Measurements from ENCODE around the gene PMPCA.

PMPCA gene

DNA sequence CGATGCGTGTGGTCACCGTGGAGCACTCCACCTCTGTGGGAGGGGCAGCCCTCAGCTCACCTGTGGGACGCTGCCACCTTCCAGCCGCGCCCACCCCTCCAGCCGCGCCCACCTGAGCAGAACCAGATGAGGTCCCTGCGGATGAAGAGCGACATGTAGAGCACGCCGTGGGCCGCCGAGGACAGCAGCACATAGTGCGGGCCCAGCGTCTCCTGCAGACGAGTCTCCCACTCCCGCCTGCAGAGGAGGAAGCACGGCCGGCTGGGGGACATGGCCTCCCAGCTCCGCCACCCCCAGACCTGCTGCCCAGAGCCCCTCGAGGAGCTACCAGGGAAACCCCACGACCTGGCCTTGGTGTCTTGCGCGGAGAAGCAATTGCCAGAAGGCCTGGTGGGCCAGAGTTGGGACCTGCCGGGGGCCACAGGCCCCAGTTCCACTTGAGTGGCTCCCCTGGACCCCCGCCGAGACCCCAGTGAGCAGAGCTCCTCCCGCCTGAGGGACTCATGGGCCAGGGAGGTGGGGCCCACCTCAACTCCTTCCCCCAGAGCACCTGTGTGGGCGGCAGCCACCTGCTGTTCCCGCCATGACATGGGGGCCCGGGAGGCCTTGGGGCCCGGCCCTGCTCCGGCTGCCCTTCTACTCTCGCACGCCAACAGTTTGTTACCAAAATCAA, 22.7 kb downstream of the PMPCA start:
- no peak overlapping the region for H3K4me2 ChIP-seq (ENCODE audit: low read length)
- no peaks in the 10 kb centered on the region for H3K27me3 ChIP-seq (ENCODE audit: low read depth, low read length)
- no peak overlapping the region for H3K9ac ChIP-seq (ENCODE audit: low read length)
- peaks cover 7% of the 10 kb centered on the region for H3K4me1 ChIP-seq (ENCODE audit: low read length)
- no peak overlapping the region for H3K4me3 ChIP-seq (ENCODE audit: low read length)
- H3K79me2 ChIP-seq (ENCODE audit: low read length) = peaks cover 33% of the 10 kb centered on the region
- peaks cover 5% of the 10 kb centered on the region for H3K36me3 ChIP-seq (replicated peaks; ENCODE audit: low read depth, low read length)
- H2AFZ ChIP-seq (ENCODE audit: low read depth, low read length) = no peak overlapping the region
- no peak overlapping the region for H3K27ac ChIP-seq (ENCODE audit: low read length)
- no peaks in the 10 kb centered on the region for H3K9me3 ChIP-seq (ENCODE audit: insufficient read depth, low read length)
- TF ChIP-seq EZH2phosphoT487 (IDR thresholded peaks at IDR 0.05; ENCODE audit: low read depth) = no peak
- TF ChIP-seq, protein P1, sequence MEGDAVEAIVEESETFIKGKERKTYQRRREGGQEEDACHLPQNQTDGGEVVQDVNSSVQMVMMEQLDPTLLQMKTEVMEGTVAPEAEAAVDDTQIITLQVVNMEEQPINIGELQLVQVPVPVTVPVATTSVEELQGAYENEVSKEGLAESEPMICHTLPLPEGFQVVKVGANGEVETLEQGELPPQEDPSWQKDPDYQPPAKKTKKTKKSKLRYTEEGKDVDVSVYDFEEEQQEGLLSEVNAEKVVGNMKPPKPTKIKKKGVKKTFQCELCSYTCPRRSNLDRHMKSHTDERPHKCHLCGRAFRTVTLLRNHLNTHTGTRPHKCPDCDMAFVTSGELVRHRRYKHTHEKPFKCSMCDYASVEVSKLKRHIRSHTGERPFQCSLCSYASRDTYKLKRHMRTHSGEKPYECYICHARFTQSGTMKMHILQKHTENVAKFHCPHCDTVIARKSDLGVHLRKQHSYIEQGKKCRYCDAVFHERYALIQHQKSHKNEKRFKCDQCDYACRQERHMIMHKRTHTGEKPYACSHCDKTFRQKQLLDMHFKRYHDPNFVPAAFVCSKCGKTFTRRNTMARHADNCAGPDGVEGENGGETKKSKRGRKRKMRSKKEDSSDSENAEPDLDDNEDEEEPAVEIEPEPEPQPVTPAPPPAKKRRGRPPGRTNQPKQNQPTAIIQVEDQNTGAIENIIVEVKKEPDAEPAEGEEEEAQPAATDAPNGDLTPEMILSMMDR (IDR thresholded peaks at IDR 0.05; ENCODE audit: low read depth, low read length) = no peak
- peaks cover 22% of the 10 kb centered on the region for H4K20me1 ChIP-seq (ENCODE audit: insufficient read depth, low read length)

DNA sequence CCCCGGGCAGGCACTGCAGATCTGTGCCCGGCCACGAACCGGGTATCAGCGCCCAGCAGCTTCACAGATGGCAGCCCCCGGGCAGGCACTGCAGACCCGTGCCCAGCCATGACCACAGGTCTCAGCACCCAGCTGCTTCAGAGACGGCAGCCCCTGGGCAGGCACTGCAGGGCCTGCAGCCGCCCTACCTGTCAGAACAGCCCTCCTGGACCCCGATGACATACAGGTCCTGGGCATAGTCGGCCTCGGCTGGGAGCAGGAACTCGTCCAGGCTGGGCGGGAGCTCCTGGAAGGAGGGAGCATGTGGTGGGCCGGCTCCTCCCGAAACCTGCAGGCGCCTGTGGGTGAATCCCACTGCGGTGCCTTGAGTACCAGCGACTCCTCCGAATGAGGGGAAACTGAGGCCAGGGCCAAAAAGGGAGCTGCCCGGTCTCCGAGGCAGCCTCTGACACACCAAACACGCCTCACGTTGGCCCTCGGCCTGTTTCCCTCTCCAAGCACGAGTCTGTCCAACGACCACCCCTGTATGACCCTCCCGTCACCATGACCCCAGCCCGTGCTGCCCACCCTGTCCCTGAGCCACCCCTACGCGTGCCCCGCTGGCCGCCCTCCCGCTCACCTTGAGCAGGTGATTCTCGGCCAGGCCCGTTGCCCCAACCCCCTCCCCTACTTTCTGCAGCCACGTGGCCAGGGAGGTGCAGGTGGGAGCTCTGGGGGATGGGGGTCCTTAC, 23.6 kb downstream of the PMPCA start:
- H3K27me3 ChIP-seq (ENCODE audit: low read depth, low read length) = no peaks in the 10 kb centered on the region
- H3K27ac ChIP-seq (ENCODE audit: low read length) = no peak overlapping the region
- H2AFZ ChIP-seq (ENCODE audit: low read depth, low read length) = no peak overlapping the region
- no peak overlapping the region for H3K9ac ChIP-seq (ENCODE audit: low read length)
- H3K79me2 ChIP-seq (ENCODE audit: low read length) = peaks cover 42% of the 10 kb centered on the region
- H4K20me1 ChIP-seq (ENCODE audit: insufficient read depth, low read length) = peaks cover 22% of the 10 kb centered on the region
- H3K4me3 ChIP-seq (ENCODE audit: low read length) = no peak overlapping the region
- TF ChIP-seq, protein P1 (IDR thresholded peaks at IDR 0.05; ENCODE audit: low read depth, low read length) = no peak
- TF ChIP-seq EZH2phosphoT487 (IDR thresholded peaks at IDR 0.05; ENCODE audit: low read depth) = no peak
- no peaks in the 10 kb centered on the region for H3K9me3 ChIP-seq (ENCODE audit: insufficient read depth, low read length)
- H3K4me2 ChIP-seq (ENCODE audit: low read length) = no peak overlapping the region
- peaks cover 2% of the 10 kb centered on the region for H3K36me3 ChIP-seq (replicated peaks; ENCODE audit: low read depth, low read length)
- H3K4me1 ChIP-seq (ENCODE audit: low read length) = peaks cover 10% of the 10 kb centered on the region

DNA sequence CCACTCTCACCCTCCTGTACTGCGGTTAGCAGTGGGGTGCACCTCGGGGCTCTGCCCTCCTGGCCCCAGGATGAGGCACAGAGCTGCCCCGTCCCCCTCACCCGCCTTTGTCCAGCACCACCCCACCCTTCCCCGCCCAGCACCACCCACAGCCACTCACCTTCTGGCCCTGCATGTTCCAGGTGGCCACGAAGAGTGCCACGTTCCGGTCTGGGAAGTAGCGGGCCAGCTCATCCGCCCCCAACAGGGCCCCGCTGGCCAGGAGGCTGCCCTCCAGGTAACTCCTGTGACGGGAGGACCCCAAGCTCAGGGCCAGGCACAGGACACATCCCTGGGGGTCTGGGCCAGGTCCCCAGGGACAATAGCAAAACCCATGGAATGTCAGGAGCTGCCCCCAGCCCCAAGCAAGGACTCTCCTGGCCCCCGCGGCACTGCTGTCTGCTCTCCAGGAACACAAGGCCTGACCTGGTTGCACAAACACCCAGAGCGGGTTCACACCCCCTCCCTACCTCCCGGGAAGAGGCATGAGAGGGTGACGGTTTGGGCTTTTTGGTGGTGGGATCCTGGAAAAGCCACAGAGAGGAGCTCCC, 24.2 kb downstream of the PMPCA start:
- no peak overlapping the region for H3K9ac ChIP-seq (ENCODE audit: low read length)
- peaks cover 10% of the 10 kb centered on the region for H3K4me1 ChIP-seq (ENCODE audit: low read length)
- no peak overlapping the region for H3K4me2 ChIP-seq (ENCODE audit: low read length)
- H3K36me3 ChIP-seq (replicated peaks; ENCODE audit: low read depth, low read length) = no peaks in the 10 kb centered on the region
- no peaks in the 10 kb centered on the region for H3K27me3 ChIP-seq (ENCODE audit: low read depth, low read length)
- no peaks in the 10 kb centered on the region for H3K9me3 ChIP-seq (ENCODE audit: insufficient read depth, low read length)
- H3K27ac ChIP-seq (ENCODE audit: low read length) = no peak overlapping the region
- no peak overlapping the region for H2AFZ ChIP-seq (ENCODE audit: low read depth, low read length)
- H3K4me3 ChIP-seq (ENCODE audit: low read length) = no peak overlapping the region
- H3K79me2 ChIP-seq (ENCODE audit: low read length) = peaks cover 46% of the 10 kb centered on the region
- TF ChIP-seq EZH2phosphoT487 (IDR thresholded peaks at IDR 0.05; ENCODE audit: low read depth) = no peak
- TF ChIP-seq, protein P1 (IDR thresholded peaks at IDR 0.05; ENCODE audit: low read depth, low read length) = no peak
- peaks cover 22% of the 10 kb centered on the region for H4K20me1 ChIP-seq (ENCODE audit: insufficient read depth, low read length)

DNA sequence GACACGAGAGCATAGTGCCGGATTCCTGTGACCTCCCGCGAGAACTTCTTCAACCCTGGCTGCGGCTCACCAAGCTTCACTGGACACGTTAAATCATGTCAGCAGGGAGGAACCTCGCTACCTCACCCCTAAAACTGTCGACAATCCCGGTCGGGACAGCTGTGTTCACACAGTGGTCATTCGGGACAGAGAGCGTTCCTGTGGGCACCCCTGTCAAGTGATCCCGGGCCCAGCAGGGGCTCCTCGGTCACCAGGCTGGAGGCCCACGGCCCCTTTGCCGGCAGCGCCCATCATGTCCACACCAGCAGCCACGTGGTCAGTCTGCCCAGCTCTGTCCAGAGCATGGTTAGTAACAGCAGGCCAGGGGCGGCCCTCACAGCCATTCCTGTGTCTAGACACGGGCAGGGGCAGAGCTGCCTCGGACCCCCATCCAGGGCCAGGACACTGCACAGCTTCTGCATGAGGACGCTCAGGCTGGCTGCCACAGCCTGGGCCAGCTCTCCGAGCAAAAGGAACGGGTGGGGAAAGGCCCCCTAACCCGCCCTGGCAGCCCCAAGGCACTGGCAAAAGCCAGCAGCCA, 25.7 kb downstream of the PMPCA start:
- H3K4me1 ChIP-seq (ENCODE audit: low read length) = peaks cover 14% of the 10 kb centered on the region
- no peak overlapping the region for H2AFZ ChIP-seq (ENCODE audit: low read depth, low read length)
- no peak overlapping the region for H3K9ac ChIP-seq (ENCODE audit: low read length)
- H3K27ac ChIP-seq (ENCODE audit: low read length) = no peak overlapping the region
- peaks cover 30% of the 10 kb centered on the region for H4K20me1 ChIP-seq (ENCODE audit: insufficient read depth, low read length)
- H3K4me2 ChIP-seq (ENCODE audit: low read length) = no peak overlapping the region
- H3K27me3 ChIP-seq (ENCODE audit: low read depth, low read length) = no peaks in the 10 kb centered on the region
- TF ChIP-seq, protein P1 (IDR thresholded peaks at IDR 0.05; ENCODE audit: low read depth, low read length) = no peak
- TF ChIP-seq EZH2phosphoT487 (IDR thresholded peaks at IDR 0.05; ENCODE audit: low read depth) = no peak
- peaks cover 46% of the 10 kb centered on the region for H3K79me2 ChIP-seq (ENCODE audit: low read length)
- no peak overlapping the region for H3K4me3 ChIP-seq (ENCODE audit: low read length)
- no peaks in the 10 kb centered on the region for H3K9me3 ChIP-seq (ENCODE audit: insufficient read depth, low read length)
- peaks cover 4% of the 10 kb centered on the region for H3K36me3 ChIP-seq (replicated peaks; ENCODE audit: low read depth, low read length)

All from OCI-LY3 (cell line).